VCaP (cell line): ENCODE results near the gene FKBP1B.

Source experiments
- H3K27ac ChIP-seq: fragments of 450-650 bp; 2 replicates; pipeline ENCODE4 v1.5.1; 2017
- TF ChIP-seq, protein P1 (sequence below): fragments of 450-650 bp; conservative IDR thresholded peaks from 2 replicates; pipeline ENCODE4 v1.5.1; 2017; ENCODE audit warnings: mild to moderate bottlenecking, moderate library complexity

The FKBP1B gene

DNA sequence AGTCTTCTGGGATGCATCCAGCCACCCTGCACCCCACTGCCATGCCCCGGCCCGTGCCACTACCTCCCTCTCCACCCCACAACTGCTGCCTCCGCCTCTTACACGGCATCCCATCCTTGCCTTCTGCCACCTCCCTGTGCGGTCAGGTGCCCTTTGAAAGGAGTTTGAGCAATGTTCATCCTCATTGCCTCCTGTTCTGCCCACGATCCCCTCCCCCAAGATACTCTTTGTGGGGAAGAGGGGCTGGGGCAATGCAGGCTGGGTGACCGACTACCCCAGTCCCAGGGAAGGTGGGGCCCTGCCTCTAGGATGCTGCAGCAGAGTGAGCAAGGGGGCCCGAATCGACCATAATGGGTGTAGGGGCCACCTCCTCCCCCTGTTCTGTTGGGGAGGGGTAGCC, 31.3 kb upstream of the FKBP1B start:
- H3K27ac ChIP-seq: no peak overlapping the region
- TF ChIP-seq, protein P1, sequence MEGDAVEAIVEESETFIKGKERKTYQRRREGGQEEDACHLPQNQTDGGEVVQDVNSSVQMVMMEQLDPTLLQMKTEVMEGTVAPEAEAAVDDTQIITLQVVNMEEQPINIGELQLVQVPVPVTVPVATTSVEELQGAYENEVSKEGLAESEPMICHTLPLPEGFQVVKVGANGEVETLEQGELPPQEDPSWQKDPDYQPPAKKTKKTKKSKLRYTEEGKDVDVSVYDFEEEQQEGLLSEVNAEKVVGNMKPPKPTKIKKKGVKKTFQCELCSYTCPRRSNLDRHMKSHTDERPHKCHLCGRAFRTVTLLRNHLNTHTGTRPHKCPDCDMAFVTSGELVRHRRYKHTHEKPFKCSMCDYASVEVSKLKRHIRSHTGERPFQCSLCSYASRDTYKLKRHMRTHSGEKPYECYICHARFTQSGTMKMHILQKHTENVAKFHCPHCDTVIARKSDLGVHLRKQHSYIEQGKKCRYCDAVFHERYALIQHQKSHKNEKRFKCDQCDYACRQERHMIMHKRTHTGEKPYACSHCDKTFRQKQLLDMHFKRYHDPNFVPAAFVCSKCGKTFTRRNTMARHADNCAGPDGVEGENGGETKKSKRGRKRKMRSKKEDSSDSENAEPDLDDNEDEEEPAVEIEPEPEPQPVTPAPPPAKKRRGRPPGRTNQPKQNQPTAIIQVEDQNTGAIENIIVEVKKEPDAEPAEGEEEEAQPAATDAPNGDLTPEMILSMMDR: no peak

DNA sequence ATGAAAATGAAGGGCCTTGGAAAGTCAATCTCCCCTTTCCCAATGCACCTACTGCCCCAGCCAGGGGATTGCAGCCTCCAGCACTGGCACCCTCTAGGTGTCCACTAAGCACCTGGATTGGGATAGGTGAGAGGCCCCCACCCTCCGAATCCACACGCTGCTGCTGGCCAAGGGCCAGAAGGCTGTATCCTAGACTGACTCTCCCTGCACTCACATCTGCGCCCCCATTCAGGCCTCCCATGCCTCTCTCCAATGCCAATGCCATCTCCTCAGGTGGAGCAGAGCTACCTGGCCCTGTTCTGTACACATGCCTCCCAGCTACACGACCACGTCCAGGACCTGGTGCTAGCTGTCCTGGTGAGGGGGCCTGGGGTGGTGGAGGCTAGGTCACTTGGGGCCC, 29.8 kb upstream of the FKBP1B start:
- H3K27ac ChIP-seq: no peak overlapping the region
- TF ChIP-seq, protein P1: no peak

DNA sequence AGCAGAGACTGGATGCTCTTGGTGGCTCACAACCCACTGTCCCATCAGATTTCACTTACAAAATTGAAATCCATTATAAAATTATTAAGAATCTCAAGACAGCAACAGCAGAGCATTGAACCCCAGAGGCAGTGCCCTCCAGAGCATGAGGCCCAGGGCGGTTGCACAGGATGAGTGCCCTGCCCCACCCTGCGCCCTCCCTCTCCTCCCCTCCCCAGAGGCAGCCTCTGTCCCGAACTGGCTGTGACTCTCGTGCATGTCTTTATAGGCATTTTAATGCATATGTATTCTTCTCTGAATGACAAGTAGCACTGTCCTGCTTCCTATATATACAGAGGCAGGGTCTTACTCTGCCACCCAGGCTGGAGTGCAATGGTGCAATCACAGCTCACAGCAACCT, 29.3 kb upstream of the FKBP1B start:
- no peak overlapping the region for H3K27ac ChIP-seq
- TF ChIP-seq, protein P1: no peak

DNA sequence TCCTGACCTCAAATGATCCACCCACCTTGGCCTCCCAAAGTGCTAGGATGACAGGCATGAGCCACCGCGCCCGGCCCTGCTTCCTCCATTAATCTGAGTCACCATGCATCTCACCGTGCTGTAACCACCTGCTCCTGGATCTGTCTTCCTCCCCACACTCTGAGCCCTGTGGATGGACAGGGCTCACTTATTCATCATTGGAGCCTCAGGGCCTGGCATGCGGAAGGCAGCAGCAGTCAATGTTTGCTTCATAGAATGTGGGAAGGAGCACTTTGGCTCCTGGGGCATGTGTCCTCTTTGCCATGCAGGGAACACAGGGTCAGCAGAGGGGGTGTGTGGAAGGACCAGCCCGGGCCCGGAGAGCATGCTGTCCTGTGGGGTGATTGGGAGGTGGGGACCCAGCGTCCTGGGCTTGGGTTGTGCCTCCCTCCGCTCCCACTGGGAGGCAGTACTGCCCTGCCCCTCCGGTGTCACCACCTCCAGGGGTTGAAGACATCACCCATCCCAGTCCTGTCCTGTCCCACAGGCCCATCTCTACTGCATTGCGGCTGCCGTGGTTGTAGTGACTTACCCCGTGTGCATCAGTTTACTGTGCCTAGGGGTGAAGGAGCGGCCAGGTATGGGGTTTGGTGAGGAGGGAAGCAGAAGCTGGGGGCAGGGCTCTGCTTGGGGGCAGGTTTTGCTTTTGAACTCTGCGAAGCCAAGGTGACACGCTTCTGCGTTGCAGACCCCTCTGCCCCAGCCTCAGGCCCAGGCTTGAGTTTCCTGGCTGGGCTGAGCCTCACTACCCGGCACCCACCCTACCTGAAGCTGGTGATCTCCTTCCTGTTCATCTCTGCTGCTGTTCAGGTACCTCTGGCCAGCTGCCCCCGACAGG, 28.2 kb upstream of the FKBP1B start:
- H3K27ac ChIP-seq: no peak overlapping the region
- TF ChIP-seq, protein P1: no peak

DNA sequence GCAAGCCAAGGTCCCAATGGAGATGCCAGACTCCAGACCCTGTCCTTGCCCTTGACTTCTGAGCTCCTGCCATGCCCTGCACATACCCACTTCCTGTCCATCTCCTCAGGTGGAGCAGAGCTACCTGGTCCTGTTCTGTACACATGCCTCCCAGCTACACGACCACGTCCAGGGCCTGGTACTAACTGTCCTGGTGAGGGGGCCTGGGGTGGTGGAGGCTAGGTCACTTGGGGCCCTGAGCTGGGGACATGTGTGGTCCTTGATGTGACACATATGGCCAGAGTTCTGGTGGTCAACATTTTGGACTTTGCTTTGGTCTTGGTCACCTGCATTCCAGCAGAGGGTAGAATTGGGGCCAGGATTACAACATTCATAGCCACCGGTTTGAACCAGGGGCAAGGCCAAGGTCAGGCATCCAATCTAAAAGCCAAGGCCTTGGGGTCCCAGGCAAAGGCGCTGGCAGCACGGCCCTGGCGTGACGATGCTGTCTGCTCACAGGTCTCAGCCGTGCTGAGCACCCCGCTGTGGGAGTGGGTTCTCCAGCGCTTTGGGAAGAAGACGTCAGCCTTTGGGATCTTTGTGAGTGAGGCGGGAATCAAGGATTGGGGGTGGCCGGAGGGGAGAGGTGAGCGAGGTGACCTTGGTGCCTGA, 27.1 kb upstream of the FKBP1B start:
- H3K27ac ChIP-seq: no peak overlapping the region
- TF ChIP-seq, protein P1: no peak

DNA sequence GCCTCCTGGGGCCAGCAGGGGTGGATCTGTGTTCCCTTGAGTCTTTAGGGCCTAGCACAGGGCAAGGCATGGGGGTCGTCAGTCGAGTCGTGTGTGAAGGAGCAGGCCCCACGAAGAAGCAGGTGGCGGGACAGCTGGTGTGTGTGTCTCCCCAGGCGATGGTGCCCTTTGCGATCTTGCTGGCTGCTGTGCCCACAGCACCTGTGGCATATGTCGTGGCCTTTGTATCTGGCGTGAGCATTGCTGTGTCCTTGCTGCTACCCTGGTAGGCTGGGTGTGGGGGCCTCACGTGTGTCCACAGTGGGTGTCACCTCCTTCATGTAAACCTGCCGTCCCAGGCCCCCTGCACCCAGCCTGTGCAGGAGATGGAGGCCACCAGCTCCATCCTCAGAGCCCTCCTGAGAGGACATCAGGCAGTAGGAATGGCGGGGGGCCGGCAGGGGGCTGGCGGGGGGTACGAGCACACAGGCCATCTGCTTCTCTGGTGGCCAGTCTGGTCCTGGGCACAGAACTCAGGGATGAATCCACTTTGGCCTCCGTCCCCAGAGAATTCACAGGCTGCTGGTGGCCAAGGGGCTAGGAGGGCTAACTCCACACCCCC, 26.5 kb upstream of the FKBP1B start:
- TF ChIP-seq, protein P1: no peak
- H3K27ac ChIP-seq: no peak overlapping the region

DNA sequence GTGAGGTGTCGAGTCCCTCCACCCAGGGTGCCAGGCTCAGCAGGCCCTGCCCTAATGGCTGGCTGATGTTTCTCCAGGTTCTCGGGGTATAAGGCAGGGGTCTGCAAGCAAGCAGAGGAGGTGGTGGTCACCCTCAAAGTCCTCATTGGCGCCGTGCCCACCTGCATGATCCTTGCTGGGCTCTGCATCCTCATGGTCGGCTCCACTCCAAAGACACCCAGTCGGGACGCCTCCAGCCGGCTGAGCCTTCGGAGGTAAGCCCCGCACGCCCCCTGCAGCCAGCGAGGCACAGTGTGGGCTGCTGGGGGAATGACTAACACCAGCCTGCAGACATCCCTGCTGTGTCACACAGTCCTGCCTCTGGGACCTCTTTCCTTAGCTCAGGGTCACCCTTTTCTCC, 25.5 kb upstream of the FKBP1B start:
- TF ChIP-seq, protein P1: no peak
- no peak overlapping the region for H3K27ac ChIP-seq
